D341Med (cell line): ENCODE results near the gene XRN2.
A peak's percentile ranks its signal among the peaks of the same experiment; 100 is the strongest.
"Not testable (repeated sequence)": the region's sequence is repeated elsewhere in the genome, so short reads cannot be mapped to it uniquely, and the experiment has no call there.

Source experiments
- DNase-seq: peaks from one replicate; pipeline ENCODE4 v3.0.0; 2012; ENCODE audit warnings: low spot score

Gene XRN2

GRCh38 chr20:21389368-21389767 is 86.2 kb downstream of the XRN2 start:
- no peak for DNase-seq

DNA sequence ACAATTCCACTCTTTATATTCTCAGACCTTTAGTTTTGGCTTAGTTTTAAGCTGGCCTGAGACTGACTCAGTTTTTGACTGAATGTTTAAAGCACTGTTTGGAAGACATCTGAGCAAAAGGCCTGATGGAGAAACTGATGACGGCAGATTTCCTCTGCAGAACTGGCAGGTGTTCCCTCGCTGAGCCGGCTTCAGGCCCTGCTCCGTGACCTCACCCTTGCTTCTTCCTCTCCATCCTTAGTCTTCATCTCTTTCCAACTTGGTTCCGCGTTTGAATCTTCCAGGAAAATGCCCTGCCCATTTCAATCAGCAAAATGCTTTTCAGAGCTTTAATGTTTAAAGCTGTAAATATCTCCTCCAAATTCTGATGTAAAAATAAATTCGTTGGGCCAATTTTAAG is 87.6 kb downstream of the XRN2 start:
- no peak for DNase-seq

DNA sequence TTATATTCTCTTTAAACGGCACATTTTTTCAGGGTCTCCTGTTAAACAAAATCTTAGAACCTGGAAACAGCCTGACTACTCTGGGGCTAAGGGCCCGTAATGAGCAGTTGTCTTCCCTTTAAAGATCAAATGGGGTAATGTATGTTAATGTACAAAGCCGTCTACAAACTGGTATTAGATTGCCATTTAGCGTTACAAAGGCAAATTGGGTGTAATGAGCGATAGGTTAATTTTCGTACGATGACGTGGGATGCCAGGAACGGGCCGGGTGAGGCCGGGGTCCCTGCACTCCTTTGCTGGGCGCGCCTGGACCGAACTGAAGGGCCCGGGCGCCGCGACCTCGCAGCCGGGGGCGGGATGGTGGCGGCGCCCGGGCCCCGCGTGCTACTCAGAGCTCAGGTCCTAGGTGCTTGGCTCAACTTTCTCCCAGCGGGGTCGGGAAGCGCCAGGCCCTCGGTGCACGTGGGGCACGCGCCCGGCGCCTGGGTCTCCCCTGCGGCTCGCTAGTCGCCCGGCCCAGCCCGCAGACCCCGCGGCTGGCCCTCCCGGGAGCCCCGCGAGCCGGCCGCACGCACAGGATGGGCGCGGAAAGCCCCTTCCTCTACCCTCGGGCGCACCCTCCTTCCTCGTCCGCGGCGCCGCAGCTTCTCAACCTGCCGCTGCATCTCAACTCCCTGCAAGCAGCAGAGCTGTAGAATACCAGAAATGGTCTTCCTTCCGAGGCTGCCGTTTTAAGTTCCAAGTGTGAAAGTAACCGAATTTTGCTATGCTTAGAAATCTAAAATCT is 88.2 kb downstream of the XRN2 start:
- DNase-seq: peak; percentile 32

- no peak for DNase-seq
These were observed 88.8 kb downstream of the XRN2 start for GRCh38 chr20:21391972-21392352.

- no peak for DNase-seq
These were observed 90.0 kb downstream of the XRN2 start for GRCh38 chr20:21393166-21393565.

DNA sequence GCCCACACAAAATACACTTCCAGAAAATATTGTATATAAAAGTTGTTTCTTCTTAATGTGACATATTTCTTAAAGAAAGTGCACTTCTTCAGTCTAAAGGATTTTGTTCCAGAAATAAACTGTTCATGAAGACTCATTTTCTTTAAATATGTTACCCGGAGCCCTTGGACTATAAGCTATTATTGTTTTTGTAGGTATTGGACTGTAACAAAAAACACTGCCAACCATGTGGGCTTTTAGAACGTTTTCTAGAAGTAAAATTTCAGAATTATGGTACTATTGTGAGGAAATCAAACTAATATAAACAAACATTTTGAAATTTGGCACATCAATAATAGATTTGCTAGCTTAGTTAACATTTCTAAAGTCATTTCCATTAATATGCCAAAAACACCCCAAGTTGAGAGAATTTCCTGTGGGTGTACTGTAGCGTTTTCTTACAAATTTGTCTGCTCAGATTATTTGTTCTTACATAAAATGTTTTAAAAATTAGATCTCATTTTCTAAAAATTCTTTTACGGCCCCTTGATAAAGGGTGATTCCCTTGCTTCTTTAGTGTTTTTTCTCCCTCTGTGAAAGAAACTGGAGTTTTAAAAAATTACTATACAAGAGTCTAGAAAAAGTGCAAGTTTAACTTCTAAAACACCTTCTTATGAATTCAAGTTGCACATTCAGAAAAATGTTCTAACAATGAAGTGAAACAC is 90.8 kb downstream of the XRN2 start:
- DNase-seq: no peak

DNA sequence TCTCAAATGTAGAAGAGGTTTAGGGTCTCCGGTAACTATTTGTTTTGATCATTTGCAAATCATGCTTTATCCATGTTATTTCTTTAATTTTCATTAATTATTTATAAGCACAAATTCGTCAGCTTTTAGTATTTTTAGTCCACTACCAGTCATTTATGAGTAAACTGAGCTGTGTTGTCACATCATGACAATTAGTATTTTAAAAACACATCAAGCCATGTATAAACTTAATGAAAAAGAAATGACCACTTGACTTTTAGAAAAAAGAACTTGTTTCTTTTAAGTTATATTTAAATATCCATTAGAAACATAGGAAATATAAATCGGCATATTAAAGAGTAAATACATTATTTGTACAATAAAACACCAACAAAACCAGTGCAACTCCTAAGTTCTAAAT is 91.4 kb downstream of the XRN2 start:
- DNase-seq: no peak

GRCh38 chr20:21395051-21395665 is 92.0 kb downstream of the XRN2 start:
- no peak for DNase-seq

- peak; percentile 38 for DNase-seq
These were observed 92.8 kb downstream of the XRN2 start for GRCh38 chr20:21395666-21396598.

DNA sequence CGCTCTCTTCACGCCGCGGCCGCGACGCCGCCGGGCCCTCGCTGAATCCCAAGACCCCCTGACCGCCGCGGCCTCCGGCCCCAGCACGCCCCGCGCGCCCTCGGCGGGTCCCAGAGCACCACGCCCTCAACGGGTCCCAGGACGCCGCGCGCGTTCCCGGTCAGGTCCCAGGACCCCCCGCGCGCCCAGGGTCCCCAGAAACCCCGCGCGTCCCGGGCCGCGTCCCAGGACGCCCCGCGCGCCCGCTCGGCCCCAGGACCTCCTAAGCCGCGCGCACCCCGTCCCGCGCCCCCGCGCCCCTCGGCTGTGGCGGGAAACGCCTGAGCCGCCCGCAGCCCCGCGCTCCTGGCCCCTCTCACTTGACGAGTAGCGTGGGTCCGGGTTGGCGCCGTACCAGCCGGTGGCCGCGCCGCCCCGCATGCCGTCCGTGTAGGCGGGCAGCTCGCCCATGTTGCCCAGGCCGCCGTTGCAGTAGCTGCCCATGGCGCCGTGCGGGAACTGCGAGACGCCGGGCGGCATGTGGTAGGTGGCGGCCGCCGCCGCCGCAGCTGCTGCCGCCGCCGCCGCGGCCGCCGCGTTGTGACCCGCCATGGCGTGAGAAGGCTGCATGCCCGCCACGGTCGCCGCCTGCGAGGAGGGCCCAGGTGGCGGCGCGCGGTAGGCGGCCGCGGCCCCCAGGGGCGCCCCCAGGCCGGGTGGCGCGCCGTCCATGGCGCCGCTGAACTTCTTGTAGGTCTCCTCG is 93.6 kb downstream of the XRN2 start:
- peak; percentile 81 for DNase-seq

- DNase-seq: peak; percentile 82
These were observed 94.4 kb downstream of the XRN2 start, which contains the start of gene NKX2-4 for GRCh38 chr20:21397341-21398108. TSS of gene NKX2-4 (minus strand) at chr20:21397526. CDS start at chr20:21397399, 127 bp downstream.

GRCh38 chr20:21398109-21399004 is 95.2 kb downstream of the XRN2 start:
- no peak for DNase-seq

GRCh38 chr20:21399005-21399475 is 95.9 kb downstream of the XRN2 start:
- DNase-seq: no peak

DNA sequence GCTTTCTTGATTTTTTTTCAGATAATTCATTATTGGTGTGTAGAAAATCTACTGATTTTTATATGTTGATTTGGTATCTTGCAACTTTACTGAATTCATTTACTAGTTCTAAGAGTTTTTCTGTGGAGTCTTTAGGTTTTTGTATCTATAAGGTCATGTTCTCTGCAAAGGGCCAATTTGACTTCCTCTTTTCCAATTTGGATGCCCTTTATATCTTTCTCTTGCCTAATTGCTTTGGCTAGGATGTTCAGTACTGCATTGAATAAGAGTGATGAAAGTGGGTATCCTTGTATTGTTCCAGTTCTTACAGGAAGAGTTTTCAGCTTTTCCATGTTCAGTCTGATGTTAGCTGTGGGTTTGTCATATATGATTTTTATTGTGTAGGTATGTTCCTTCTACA is 108.6 kb downstream of the XRN2 start:
- DNase-seq: no peak

- DNase-seq: not testable (repeated sequence)
These were observed 110.9 kb downstream of the XRN2 start for GRCh38 chr20:21413996-21414395.

GRCh38 chr20:21419147-21419546 is 116.0 kb downstream of the XRN2 start:
- not testable (repeated sequence) for DNase-seq

DNA sequence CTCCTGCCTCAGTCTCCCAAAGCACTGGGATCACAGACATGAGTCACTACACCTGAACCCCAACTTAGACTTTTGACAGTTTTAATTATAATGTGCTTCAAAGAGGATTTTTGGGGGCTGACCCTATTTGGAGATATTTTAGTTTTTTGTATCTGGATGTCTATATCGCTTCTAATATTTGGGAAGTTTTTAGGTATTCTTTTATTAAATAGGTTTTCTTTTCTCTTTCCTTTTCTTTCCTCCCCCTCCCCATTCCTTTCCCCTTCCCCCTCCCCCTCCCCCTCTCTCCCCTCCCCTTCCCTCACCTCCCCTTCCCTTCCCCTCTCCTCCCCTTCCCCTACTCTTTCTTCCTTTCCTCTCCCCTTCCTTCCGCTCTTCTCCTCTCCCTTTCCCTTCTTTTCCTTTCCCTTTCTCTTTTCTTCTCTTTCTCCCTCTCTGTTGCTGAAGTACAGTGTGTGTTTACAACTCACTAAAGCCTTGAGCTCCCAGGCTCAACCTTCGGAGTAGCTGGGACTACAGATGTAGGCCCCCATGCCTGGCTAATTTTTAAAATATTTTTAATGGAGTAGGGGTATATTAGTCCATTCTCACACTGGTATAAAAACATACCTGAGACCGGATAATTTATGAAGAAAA is 118.6 kb downstream of the XRN2 start:
- DNase-seq: no peak

GRCh38 chr20:21423712-21424111 is 120.6 kb downstream of the XRN2 start:
- not testable (repeated sequence) for DNase-seq

GRCh38 chr20:21424846-21425245 is 121.7 kb downstream of the XRN2 start:
- no peak for DNase-seq
